Nephron progenitor cell (in vitro differentiated cells): ENCODE measurements around the gene NIP7.
"Not testable (repeated sequence)": the region's sequence is repeated elsewhere in the genome, so short reads cannot be mapped to it uniquely, and the experiment has no call there.

ENCODE experiments used
- DNase-seq: peaks from one replicate; pipeline ENCODE4 v3.0.0; 2021
- H3K27ac Mint-ChIP-seq: 2 replicates; pipeline ENCODE4 v1.8.0; 2021; ENCODE audit warnings: mild to moderate bottlenecking, moderate library complexity, mixed read lengths
- H3K27me3 Mint-ChIP-seq: 2 replicates; pipeline ENCODE4 v1.8.0; 2021; ENCODE audit warnings: mild to moderate bottlenecking, low read depth, mixed read lengths; ENCODE audit not compliant: poor library complexity
- H3K36me3 Mint-ChIP-seq: 2 replicates; pipeline ENCODE4 v1.8.0; 2021; ENCODE audit warnings: low read depth, mixed read lengths
- H3K4me1 Mint-ChIP-seq: 2 replicates; pipeline ENCODE4 v1.8.0; 2021; ENCODE audit warnings: mixed read lengths
- H3K4me3 Mint-ChIP-seq: 2 replicates; pipeline ENCODE4 v1.8.0; 2021; ENCODE audit warnings: mild to moderate bottlenecking, moderate library complexity, mixed read lengths
- H3K9me3 Mint-ChIP-seq: 2 replicates; pipeline ENCODE4 v1.8.0; 2021; ENCODE audit warnings: mild to moderate bottlenecking, moderate library complexity, mixed read lengths
- CTCF ChIP-seq: fragments of 200-600 bp; sonication (generic); IDR thresholded peaks from 2 replicates; pipeline ENCODE4 v1.5.0; 2021; ENCODE audit warnings: antibody characterized with exemption

The NIP7 gene

GRCh38 chr16:69339289-69340094, at the start of gene NIP7, which contains the start of gene COG8:
Gene NIP7 (plus strand): TSS chr16:69339772. CDS start chr16:69339830, 58 bp downstream.
Gene COG8 (minus strand): TSS chr16:69339564. CDS start chr16:69339552, 12 bp downstream.
- TF ChIP-seq CTCF, result peak; percentile 82
- DNase-seq, result peak; percentile 93
- Mint-ChIP-seq H3K36me3 (peaks cover 48% of the 10 kb centered on the region), H3K9me3 (no peaks in the 10 kb centered on the region), H3K4me3 (peak within 1 kb of the TSS; percentile 100), H3K27me3 (no peaks in the 10 kb centered on the region), H3K4me1 (peaks cover 42% of the 10 kb centered on the region), H3K27ac (peak within 1 kb of the TSS; percentile 99)

DNA sequence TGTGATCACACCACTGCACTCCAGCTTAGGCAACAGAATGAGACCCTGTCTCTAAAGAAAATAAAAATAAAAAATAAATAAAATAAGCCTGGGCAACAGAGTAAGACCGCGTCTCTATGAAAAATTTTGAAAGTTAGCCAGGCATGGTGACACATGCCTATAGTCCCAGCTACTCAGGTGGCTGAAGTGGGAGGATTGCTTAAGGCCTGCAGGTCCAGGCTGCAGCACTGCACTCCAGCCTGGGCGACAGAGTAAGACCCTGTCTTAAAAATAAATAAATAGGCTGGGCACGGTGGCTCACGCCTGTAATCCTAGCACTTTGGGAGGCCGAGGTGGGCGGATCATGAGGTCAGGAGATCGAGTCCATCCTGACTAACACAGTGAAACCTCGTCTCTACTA, 47.9 kb upstream of the NIP7 start:
- DNase-seq, H3K36me3 Mint-ChIP-seq, H3K27me3 Mint-ChIP-seq, H3K9me3 Mint-ChIP-seq, H3K27ac Mint-ChIP-seq, H3K4me1 Mint-ChIP-seq, H3K4me3 Mint-ChIP-seq: not testable (repeated sequence)

DNA sequence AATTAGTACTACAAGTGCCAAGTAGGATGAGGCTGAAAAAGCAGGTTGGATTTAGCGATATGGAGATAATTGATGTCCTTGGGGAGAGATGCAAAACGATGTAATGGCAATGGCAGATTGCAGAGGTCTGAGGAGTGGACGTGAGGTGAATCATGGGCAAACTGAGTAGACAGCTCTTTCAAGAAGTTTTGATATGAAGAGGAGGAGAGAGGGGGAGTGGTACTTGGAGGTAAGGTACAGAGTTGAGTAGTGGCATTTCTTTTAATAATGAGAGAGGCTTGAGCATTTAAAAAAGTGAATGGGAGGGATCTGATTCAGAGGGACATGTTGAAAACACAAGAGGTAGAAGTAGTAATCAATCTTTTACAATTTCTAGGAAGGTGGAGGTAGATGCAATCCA, 46.2 kb upstream of the NIP7 start:
- no peak for TF ChIP-seq CTCF
- H3K27ac Mint-ChIP-seq, result peak overlapping the region; percentile 20
- no peaks in the 10 kb centered on the region for H3K9me3 Mint-ChIP-seq
- peaks cover 10% of the 10 kb centered on the region for H3K36me3 Mint-ChIP-seq
- no peak for DNase-seq
- H3K27me3 Mint-ChIP-seq, result no peaks in the 10 kb centered on the region
- H3K4me1 Mint-ChIP-seq, result peaks cover 5% of the 10 kb centered on the region
- H3K4me3 Mint-ChIP-seq, result no peak overlapping the region

GRCh38 chr16:69294051-69294450, 45.5 kb upstream of the NIP7 start:
- Mint-ChIP-seq H3K4me1 (peaks cover 5% of the 10 kb centered on the region), H3K36me3 (peaks cover 15% of the 10 kb centered on the region), H3K27me3 (no peaks in the 10 kb centered on the region), H3K4me3 (no peak overlapping the region), H3K9me3 (no peaks in the 10 kb centered on the region), H3K27ac (no peak overlapping the region)
- no peak for TF ChIP-seq CTCF
- no peak for DNase-seq

GRCh38 chr16:69296771-69297170, 42.8 kb upstream of the NIP7 start:
- H3K9me3 Mint-ChIP-seq, H3K4me3 Mint-ChIP-seq, H3K4me1 Mint-ChIP-seq, H3K27ac Mint-ChIP-seq, H3K27me3 Mint-ChIP-seq, DNase-seq: not testable (repeated sequence)
- peaks cover 33% of the 10 kb centered on the region for H3K36me3 Mint-ChIP-seq

GRCh38 chr16:69298261-69298660, 41.3 kb upstream of the NIP7 start:
- Mint-ChIP-seq H3K27me3 (peaks cover 5% of the 10 kb centered on the region), H3K4me3 (no peak overlapping the region), H3K4me1 (peaks cover 14% of the 10 kb centered on the region), H3K27ac (no peak overlapping the region), H3K9me3 (no peaks in the 10 kb centered on the region), H3K36me3 (peaks cover 33% of the 10 kb centered on the region)
- TF ChIP-seq CTCF, result no peak
- no peak for DNase-seq

DNA sequence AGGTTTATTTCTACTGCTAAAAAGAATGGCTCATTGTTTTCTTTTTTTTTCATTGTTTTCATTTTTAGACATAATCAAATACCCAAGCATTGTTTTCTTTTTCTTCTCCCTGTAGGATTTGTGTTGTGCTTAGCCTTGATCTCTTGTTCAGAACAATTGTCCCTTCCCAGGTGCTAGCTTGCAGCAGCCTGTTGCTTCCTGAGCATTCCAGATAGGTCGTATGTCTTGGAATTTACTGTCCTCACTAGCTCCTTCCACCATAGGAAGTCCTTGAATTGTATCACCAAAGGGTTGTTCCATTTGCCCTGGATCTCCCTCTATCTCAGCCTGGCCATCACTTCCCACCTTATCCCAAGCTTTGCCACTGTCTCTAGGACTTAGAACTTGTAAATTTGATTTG, 38.4 kb upstream of the NIP7 start:
- DNase-seq, result no peak

More for the DNA sequence above, 38.4 kb upstream of the NIP7 start:
- Mint-ChIP-seq H3K9me3 (no peaks in the 10 kb centered on the region), H3K4me3 (no peak overlapping the region), H3K4me1 (peaks cover 10% of the 10 kb centered on the region), H3K27me3 (peaks cover 5% of the 10 kb centered on the region), H3K27ac (no peak overlapping the region), H3K36me3 (peaks cover 34% of the 10 kb centered on the region)
- TF ChIP-seq CTCF, result no peak
